Putamen (tissue), 1 donor: Measurements from ENCODE around the gene KIAA1549.
"Not testable (repeated sequence)": the region's sequence is repeated elsewhere in the genome, so short reads cannot be mapped to it uniquely, and the experiment has no call there.

Experiments
- DNase-seq: peaks from one replicate; pipeline ENCODE4 v3.0.0-alpha.2; 2016; ENCODE audit warnings: low spot score

Gene KIAA1549

GRCh38 chr7:138944592-138944991 is 36.6 kb downstream of the KIAA1549 start:
- DNase-seq, result no peak

GRCh38 chr7:138943061-138943460 is 38.1 kb downstream of the KIAA1549 start:
- no peak for DNase-seq

GRCh38 chr7:138941545-138941944 is 39.6 kb downstream of the KIAA1549 start:
- DNase-seq, result no peak

- not testable (repeated sequence) for DNase-seq
Observed at GRCh38 chr7:138940602-138941001, 40.6 kb downstream of the KIAA1549 start.

- no peak for DNase-seq
Observed at GRCh38 chr7:138937484-138937883, 43.7 kb downstream of the KIAA1549 start.

GRCh38 chr7:138935465-138936011 is 45.7 kb downstream of the KIAA1549 start:
- DNase-seq, result no peak

GRCh38 chr7:138934861-138935260 is 46.3 kb downstream of the KIAA1549 start:
- DNase-seq, result no peak

GRCh38 chr7:138934367-138934766 is 46.8 kb downstream of the KIAA1549 start:
- DNase-seq, result no peak

- no peak for DNase-seq
Observed at GRCh38 chr7:138932870-138933269, 48.3 kb downstream of the KIAA1549 start.

GRCh38 chr7:138932427-138932826 is 48.8 kb downstream of the KIAA1549 start:
- DNase-seq, result no peak

GRCh38 chr7:138929969-138930368 is 51.2 kb downstream of the KIAA1549 start:
- DNase-seq, result no peak

- no peak for DNase-seq
Observed at GRCh38 chr7:138926241-138926612, 55.0 kb downstream of the KIAA1549 start.

GRCh38 chr7:138924501-138925225 is 56.5 kb downstream of the KIAA1549 start:
- no peak for DNase-seq

GRCh38 chr7:138921277-138921676 is 59.9 kb downstream of the KIAA1549 start:
- no peak for DNase-seq

- no peak for DNase-seq
Observed at GRCh38 chr7:138919911-138920310, 61.3 kb downstream of the KIAA1549 start.

GRCh38 chr7:138919216-138919615 is 62.0 kb downstream of the KIAA1549 start:
- DNase-seq, result no peak

GRCh38 chr7:138918756-138919155 is 62.4 kb downstream of the KIAA1549 start:
- no peak for DNase-seq

- no peak for DNase-seq
Observed at GRCh38 chr7:138918176-138918575, 63.0 kb downstream of the KIAA1549 start.

- DNase-seq, result no peak
Observed at GRCh38 chr7:138917771-138918170, 63.4 kb downstream of the KIAA1549 start.

GRCh38 chr7:138916731-138917130 is 64.5 kb downstream of the KIAA1549 start:
- no peak for DNase-seq

- DNase-seq, result no peak
Observed at GRCh38 chr7:138916275-138916674, 64.9 kb downstream of the KIAA1549 start.

GRCh38 chr7:138913783-138914182 is 67.4 kb downstream of the KIAA1549 start:
- no peak for DNase-seq

GRCh38 chr7:138911007-138911406 is 70.2 kb downstream of the KIAA1549 start:
- DNase-seq, result no peak

GRCh38 chr7:138907850-138908249 is 73.3 kb downstream of the KIAA1549 start:
- no peak for DNase-seq
